Panc1 (cell line): ENCODE data around the gene CDC42. TPM values are rescaled to one million over a fixed set of nuclear protein-coding genes. Genes with fewer than 3 reads are reported as not detected.

Experiments
- ATAC-seq: fragments of 200-7000 bp; cut with Tn5 transposase; 2 replicates; pipeline ENCODE4 v1.9.1; 2020; ENCODE audit warnings: mild to moderate bottlenecking, moderate library complexity
- BruUV-seq: library from RNA; stranded (reverse); fragments of 400-500 nt; replicated peaks from 2 replicates; lab custom pipeline; 2021; lab: Mats Ljungman, UMichigan
- CTCF ChIA-PET: fragments of 300-600 bp; sonication (Branson Sonifier 250); formaldehyde crosslinking; loops from one replicate; lab custom pipeline; 2022; ENCODE audit warnings: antibody characterized with exemption; lab: Charles Lee
- POLR2A ChIA-PET: fragments of 300-600 bp; sonication (Branson Sonifier 250); formaldehyde crosslinking; loops from one replicate; lab custom pipeline; 2022; ENCODE audit warnings: antibody characterized with exemption; lab: Charles Lee
- DNase-seq: peaks from one replicate; pipeline ENCODE4 v3.0.0-alpha.2; 2010; ENCODE audit warnings: low read depth, low spot score
- H3K27ac ChIP-seq: 2 replicates; pipeline ENCODE4 v1.5.1; 2011; ENCODE audit warnings: mild to moderate bottlenecking, low read length, inconsistent platforms
- H3K27me3 ChIP-seq: fragments of 200-500 bp; sonication (Bioruptor generic); 2 replicates; pipeline ENCODE4 v1.6.0; 2014; ENCODE audit warnings: low read length, inconsistent platforms; ENCODE audit not compliant: control insufficient read depth, insufficient read depth
- H3K36me3 ChIP-seq: fragments of 200-500 bp; sonication (Bioruptor generic); 2 replicates; pipeline ENCODE4 v1.5.1; 2014; ENCODE audit warnings: inconsistent platforms, mild to moderate bottlenecking, low read length, moderate library complexity; ENCODE audit not compliant: control insufficient read depth, insufficient read depth
- H3K4me1 ChIP-seq: 2 replicates; pipeline ENCODE4 v1.5.1; 2011; ENCODE audit warnings: inconsistent platforms, mild to moderate bottlenecking, low read length, moderate library complexity; ENCODE audit not compliant: control insufficient read depth, insufficient read depth
- H3K4me3 ChIP-seq, 2 experiments: 2 replicates each; pipeline ENCODE4 v1.5.1; 2011 to 2012; ENCODE audit warnings: low read depth in 2 of 2, low read length in 2 of 2, mild to moderate bottlenecking in 2 of 2, inconsistent platforms in 1 of 2, moderate library complexity in 1 of 2
- H3K9me3 ChIP-seq: fragments of 200-500 bp; sonication (Bioruptor generic); 2 replicates; pipeline ENCODE4 v1.5.1; 2014; ENCODE audit warnings: low read depth, mild to moderate bottlenecking, inconsistent platforms, low read length, moderate library complexity; ENCODE audit not compliant: control insufficient read depth, insufficient read depth
- POLR2AphosphoS5 ChIP-seq: IDR thresholded peaks from 2 replicates; pipeline ENCODE4 v1.6.1; 2012; ENCODE audit warnings: mild to moderate bottlenecking, low read depth, low read length, moderate library complexity
- SIN3A ChIP-seq: IDR thresholded peaks from 2 replicates; pipeline ENCODE4 v1.6.1; 2012; ENCODE audit warnings: low read depth, mild to moderate bottlenecking, low read length, moderate library complexity, borderline replicate concordance; ENCODE audit not compliant: insufficient read depth
- TCF7L2 ChIP-seq: IDR thresholded peaks from 2 replicates; pipeline ENCODE4 v1.6.1; 2011; ENCODE audit warnings: mild to moderate bottlenecking, low read depth, low read length, inconsistent platforms
- in situ Hi-C: cut with HindIII; loops from 2 replicates; pipeline ENCODE4 v1.10.0; 2016; ENCODE audit warnings: low sequenced_read_pairs, low pct_unique_long_range_greater_than_20kb
- intact Hi-C: fragments of 100-400 bp; cut with micrococcal nuclease; formaldehyde crosslinking; loops from one replicate; pipeline ENCODE4 v1.10.0; 2022; ENCODE audit not compliant: unreplicated experiment
- total RNA-seq: library from RNA; stranded (reverse); gene quantifications from one replicate; pipeline ENCODE4 v1.2.1, GENCODE V29; 2021; ENCODE audit not compliant: unreplicated experiment
- TF ChIP-seq, protein P1 (sequence below), 2 experiments: IDR thresholded peaks; 2 replicates each; pipeline ENCODE4 v1.6.1; 2011 to 2012; ENCODE audit warnings: low read depth in 2 of 2, control low read depth in 1 of 2, low read length in 1 of 2, mild to moderate bottlenecking in 1 of 2, moderate library complexity in 1 of 2; ENCODE audit not compliant: insufficient read depth in 1 of 2
- TF ChIP-seq, protein P2 (sequence below): fragments of 450-650 bp; IDR thresholded peaks from 2 replicates; pipeline ENCODE4 v1.5.1; 2017; ENCODE audit warnings: mild to moderate bottlenecking

CDC42 gene
- total RNA-seq, 1 experiment from 2014 or later: 240 TPM

DNA sequence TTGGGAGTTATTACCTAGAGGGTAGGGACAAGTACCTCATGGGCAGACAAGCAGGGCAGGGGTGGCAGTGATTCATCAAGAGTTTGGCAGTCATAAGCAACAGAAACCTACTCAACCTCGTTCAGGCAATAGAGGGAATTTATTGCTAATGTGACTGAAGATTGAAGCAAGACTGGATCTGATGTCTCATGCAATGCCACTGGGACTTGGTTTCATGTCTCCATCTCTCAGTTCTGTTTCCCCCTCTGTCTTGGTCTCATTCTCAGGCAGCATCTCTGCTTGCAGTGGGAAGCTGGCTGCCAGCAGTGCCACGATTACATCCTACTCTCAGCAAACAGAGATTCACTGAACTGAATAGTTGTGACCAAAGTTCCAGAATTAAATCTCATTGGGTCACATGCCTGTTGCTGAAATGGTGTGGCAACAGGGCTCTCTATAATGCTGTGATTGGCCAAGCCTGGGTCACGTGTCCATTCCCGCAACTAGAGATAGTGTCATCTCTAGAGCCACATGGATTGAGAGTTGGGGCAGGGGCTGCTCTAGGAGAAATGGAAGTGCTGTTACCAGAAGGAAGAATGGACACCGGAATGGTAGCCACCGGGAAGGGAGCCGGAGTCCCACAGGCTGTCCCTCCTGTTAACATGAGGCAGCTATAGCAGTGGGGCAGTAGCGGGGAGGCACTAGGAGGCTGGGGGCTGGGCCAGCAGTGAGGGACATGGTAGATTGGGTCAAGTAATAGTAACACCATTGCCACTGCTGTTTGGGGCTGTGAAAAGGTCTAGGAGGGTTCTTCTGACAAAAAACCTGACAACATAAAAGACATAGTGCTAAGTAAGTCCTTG, 3.9 kb upstream of the CDC42 start:
- peaks cover 3% of the 10 kb centered on the region; the same call in 1 of the 2 replicates for H3K36me3 ChIP-seq
- POLR2A ChIA-PET: interaction anchor here (0.6 kb wide), 1 partner anchor 108 kb away, joined by 3 read pairs; no protein-coding TSS in a partner anchor
- no peak overlapping the region for H3K4me3 ChIP-seq
- CTCF ChIA-PET: no interaction called here
- TF ChIP-seq POLR2AphosphoS5 (no peak), SIN3A (no peak)
- no peaks in the 10 kb centered on the region for H3K4me1 ChIP-seq
- no peak for ATAC-seq
- no peak overlapping the region for H3K27ac ChIP-seq
- intact Hi-C loops: no loop called here
- no peak for DNase-seq
- in situ Hi-C loops: no loop called here
- no TSS peak for BruUV-seq
- H3K9me3 ChIP-seq: no peaks in the 10 kb centered on the region
- no peaks in the 10 kb centered on the region for H3K27me3 ChIP-seq

DNA sequence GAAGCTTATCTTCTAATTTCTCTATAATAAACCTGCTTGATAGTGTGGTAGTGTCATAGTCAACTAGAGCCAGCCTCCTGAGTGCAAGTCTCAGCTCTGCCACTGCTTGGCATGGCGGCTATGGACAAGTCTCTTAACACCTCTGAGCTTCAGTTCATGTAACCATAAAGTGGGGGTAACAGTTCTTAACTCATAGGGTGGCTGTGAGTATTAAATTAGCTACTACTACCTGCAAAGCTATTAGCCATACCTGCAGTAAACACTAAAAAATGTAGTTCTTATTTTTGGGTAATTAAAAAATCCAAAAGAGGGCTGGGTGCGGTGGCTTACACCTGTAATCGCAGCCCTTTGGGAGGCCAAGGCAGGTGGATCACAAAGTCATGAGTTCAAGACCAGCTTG, 2.2 kb upstream of the CDC42 start:
- no peaks in the 10 kb centered on the region for H3K27me3 ChIP-seq
- in situ Hi-C loops: no loop called here
- ATAC-seq (no peak), DNase-seq (no peak)
- ChIA-PET CTCF (interaction anchor here (0.9 kb wide), 1 partner anchor 11 kb away, joined by 6 read pairs; no protein-coding TSS in a partner anchor), POLR2A (interaction anchor here (0.6 kb wide), 1 partner anchor 661 kb away, joined by 3 read pairs; no protein-coding TSS in a partner anchor)
- peaks cover 7% of the 10 kb centered on the region; the same call in 1 of the 2 replicates for H3K4me1 ChIP-seq
- intact Hi-C loops: no loop called here
- H3K4me3 ChIP-seq: no peak overlapping the region
- H3K9me3 ChIP-seq: no peaks in the 10 kb centered on the region
- TF ChIP-seq, protein P1, sequence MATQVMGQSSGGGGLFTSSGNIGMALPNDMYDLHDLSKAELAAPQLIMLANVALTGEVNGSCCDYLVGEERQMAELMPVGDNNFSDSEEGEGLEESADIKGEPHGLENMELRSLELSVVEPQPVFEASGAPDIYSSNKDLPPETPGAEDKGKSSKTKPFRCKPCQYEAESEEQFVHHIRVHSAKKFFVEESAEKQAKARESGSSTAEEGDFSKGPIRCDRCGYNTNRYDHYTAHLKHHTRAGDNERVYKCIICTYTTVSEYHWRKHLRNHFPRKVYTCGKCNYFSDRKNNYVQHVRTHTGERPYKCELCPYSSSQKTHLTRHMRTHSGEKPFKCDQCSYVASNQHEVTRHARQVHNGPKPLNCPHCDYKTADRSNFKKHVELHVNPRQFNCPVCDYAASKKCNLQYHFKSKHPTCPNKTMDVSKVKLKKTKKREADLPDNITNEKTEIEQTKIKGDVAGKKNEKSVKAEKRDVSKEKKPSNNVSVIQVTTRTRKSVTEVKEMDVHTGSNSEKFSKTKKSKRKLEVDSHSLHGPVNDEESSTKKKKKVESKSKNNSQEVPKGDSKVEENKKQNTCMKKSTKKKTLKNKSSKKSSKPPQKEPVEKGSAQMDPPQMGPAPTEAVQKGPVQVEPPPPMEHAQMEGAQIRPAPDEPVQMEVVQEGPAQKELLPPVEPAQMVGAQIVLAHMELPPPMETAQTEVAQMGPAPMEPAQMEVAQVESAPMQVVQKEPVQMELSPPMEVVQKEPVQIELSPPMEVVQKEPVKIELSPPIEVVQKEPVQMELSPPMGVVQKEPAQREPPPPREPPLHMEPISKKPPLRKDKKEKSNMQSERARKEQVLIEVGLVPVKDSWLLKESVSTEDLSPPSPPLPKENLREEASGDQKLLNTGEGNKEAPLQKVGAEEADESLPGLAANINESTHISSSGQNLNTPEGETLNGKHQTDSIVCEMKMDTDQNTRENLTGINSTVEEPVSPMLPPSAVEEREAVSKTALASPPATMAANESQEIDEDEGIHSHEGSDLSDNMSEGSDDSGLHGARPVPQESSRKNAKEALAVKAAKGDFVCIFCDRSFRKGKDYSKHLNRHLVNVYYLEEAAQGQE (IDR thresholded peaks at IDR 0.05; ENCODE audit: insufficient read depth in 1 of 2, low read depth in 2 of 2, low read length in 1 of 2): no peak
- TF ChIP-seq TCF7L2 (no peak), SIN3A (no peak), POLR2AphosphoS5 (no peak)
- TF ChIP-seq, protein P2, sequence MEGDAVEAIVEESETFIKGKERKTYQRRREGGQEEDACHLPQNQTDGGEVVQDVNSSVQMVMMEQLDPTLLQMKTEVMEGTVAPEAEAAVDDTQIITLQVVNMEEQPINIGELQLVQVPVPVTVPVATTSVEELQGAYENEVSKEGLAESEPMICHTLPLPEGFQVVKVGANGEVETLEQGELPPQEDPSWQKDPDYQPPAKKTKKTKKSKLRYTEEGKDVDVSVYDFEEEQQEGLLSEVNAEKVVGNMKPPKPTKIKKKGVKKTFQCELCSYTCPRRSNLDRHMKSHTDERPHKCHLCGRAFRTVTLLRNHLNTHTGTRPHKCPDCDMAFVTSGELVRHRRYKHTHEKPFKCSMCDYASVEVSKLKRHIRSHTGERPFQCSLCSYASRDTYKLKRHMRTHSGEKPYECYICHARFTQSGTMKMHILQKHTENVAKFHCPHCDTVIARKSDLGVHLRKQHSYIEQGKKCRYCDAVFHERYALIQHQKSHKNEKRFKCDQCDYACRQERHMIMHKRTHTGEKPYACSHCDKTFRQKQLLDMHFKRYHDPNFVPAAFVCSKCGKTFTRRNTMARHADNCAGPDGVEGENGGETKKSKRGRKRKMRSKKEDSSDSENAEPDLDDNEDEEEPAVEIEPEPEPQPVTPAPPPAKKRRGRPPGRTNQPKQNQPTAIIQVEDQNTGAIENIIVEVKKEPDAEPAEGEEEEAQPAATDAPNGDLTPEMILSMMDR: no peak
- no TSS peak for BruUV-seq
- H3K36me3 ChIP-seq: peaks cover 4% of the 10 kb centered on the region; the same call in 1 of the 2 replicates
- no peak overlapping the region for H3K27ac ChIP-seq
